Heart right ventricle (tissue), 16 donors: Measurements from ENCODE around the gene CCL7. TPM values are rescaled to one million over a fixed set of nuclear protein-coding genes. Genes with fewer than 3 reads are reported as not detected.
A peak's percentile ranks its signal among the peaks of the same experiment; 100 is the strongest.

ENCODE experiments used
- ATAC-seq, 8 donors: fragments of 200-7000 bp; cut with Tn5 transposase; one replicate each; pipeline ENCODE4 v1.9.1; 2020; ENCODE audit warnings: mild to moderate bottlenecking in 8 of 8, moderate library complexity in 8 of 8, moderate number of reproducible peaks in 1 of 8
- DNase-seq, 2 donors: peaks; one replicate each; pipeline ENCODE4 v3.0.0-alpha.2; 2020
- H3K27ac ChIP-seq, 10 donors: fragments of 200-600 bp; sonication (generic) in 2 of 10; one replicate each; pipeline versions ENCODE4 v1.5.0 to v1.8.0; 2020 to 2022; ENCODE audit warnings: mild to moderate bottlenecking in 3 of 10
- H3K27me3 ChIP-seq, 7 donors: fragments of 200-600 bp; one replicate each; pipeline ENCODE4 v1.8.0; 2021 to 2022; ENCODE audit warnings: mild to moderate bottlenecking in 2 of 7
- H3K36me3 ChIP-seq, 9 donors: fragments of 200-600 bp; sonication (generic) in 1 of 9; one replicate each; pipeline versions ENCODE4 v1.5.0 to v1.8.0; 2020 to 2022; ENCODE audit warnings: mild to moderate bottlenecking in 2 of 9
- H3K4me1 ChIP-seq, 9 donors: fragments of 200-600 bp; sonication (generic) in 1 of 9; one replicate each; pipeline versions ENCODE4 v1.5.0 to v1.8.0; 2020 to 2022; ENCODE audit warnings: mild to moderate bottlenecking in 4 of 9
- H3K4me3 ChIP-seq, 10 donors: fragments of 200-600 bp; sonication (generic) in 2 of 10; one replicate each; pipeline versions ENCODE4 v1.5.0 to v1.8.0; 2020 to 2022; ENCODE audit warnings: mild to moderate bottlenecking in 7 of 10, moderate library complexity in 2 of 10
- H3K9me3 ChIP-seq, 11 donors: fragments of 200-600 bp in 10 of 11; sonication (generic) in 2 of 11; one replicate each; pipeline versions ENCODE4 v1.5.0 to v1.8.0; 2013 to 2022; ENCODE audit warnings: mild to moderate bottlenecking in 2 of 11, control low read depth in 1 of 11, moderate library complexity in 1 of 11
- CTCF ChIP-seq, 9 donors: fragments of 200-600 bp; sonication (generic) in 2 of 9; IDR thresholded peaks; one replicate each; pipeline versions ENCODE4 v1.5.0 to v1.8.0; 2021 to 2022; ENCODE audit warnings: antibody characterized with exemption in 9 of 9, mild to moderate bottlenecking in 5 of 9, moderate library complexity in 1 of 9
- WGBS, 2 donors: extraction: QIAGEN DNeasy Blood & Tissue Kit; methylation state at CpG; one replicate each; pipeline ENCODE4 v1.1.7; 2013; ENCODE audit warnings: inconsistent platforms in 1 of 2; 5-methylcytosine and 5-hydroxymethylcytosine counted together
- intact Hi-C, 10 donors: fragments of 100-400 bp; cut with DNase I; formaldehyde crosslinking; loops; one replicate each; pipeline versions ENCODE4 v1.11.1 to v1.14.2; 2022
- polyA plus RNA-seq, 2 donors: library from polyadenylated mRNA; stranded (reverse); fragments of 200-250 nt; gene quantifications; one replicate each; pipeline ENCODE4 v1.2.3, GENCODE V29; 2013
- total RNA-seq, 10 donors: library from RNA; stranded (reverse); fragmentation: NEBNext Ultra II Directional in 3 of 10; extraction: Animal tissue kit (Norgen Biotek cat#: 25700) in 3 of 10; gene quantifications; one replicate each; pipeline versions ENCODE4 v1.2.1 to v1.2.4, GENCODE V29; 2021 to 2023
- donor health status: Arrhythmogenic right ventricular cardiomyopathy.
- donor health status: ischemic (EF 13 %, LVEDD 7.1; RV severe dilation, severe dysfunction).
- donor health status: healthy with polysubstance abuse.
- donor health status: DM: no; HTN: yes; CAD: no.
- donor health status: DM: no; HTN: no; CAD: no.
- donor health status: ischemic (EF 25% LVEDD 6.9; RV normal size, moderate dysfunction).
- donor health status: ischemic (EF 25% LVEDD 5.7; RV mildly dilated, moderate dysfunction).
- donor health status: healthy.
- donor health status: DM: yes; HTN: yes; CAD: no.
- donor health status: Ischemic cardiomyopathy.
- donor health status: ischemic (EF 35%, LVEDD 5.7; RV mildly dilated, moderate dysfunction).
- donor health status: nonischemic (EF 11% LVEDD 7.7; RV severe dilation, severe dysfunction).
- donor health status: DM: yes; HTN: yes; CAD: no.
- donor health status: PGD.
- donor health status: ischemic (EF 29% LVEDD 5.4; RV normal size, mild dysfunction).
- donor health status: nonischemic (EF 23%, LVEDD 6.1; RV moderate dilation, normal function).

Gene CCL7
- total and polyA plus RNA-seq, 12 donors, result 0.29 to 0.65 TPM; not detected in 10

DNA sequence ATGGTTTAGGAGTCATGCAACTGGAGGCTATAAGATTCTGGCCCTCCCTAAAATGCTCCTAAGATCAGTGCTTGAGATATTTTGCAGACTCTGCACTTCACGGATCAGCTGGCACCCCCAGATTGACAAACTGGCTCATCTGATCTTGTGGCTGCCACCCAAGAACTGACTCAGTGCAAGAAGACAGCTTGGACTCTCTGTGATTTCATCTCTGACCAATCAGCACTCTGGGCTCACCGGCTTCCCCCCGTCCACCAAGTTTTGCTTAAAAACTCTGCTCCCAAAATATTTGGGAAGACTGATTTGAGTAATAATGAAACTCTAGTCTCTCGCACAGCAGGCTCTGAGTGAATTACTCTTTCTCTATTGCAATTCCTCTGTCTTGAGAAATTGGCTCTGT, 41.2 kb upstream of the CCL7 start:
- no peak for TF ChIP-seq CTCF (IDR thresholded peaks at IDR 0.05)
- Histone ChIP-seq H3K27me3 (no peaks in the 10 kb centered on the region), H3K4me1 (peaks cover 0 to 11% (median 6%) of the 10 kb centered on the region in 9 donors), H3K9me3 (peaks cover 0 to 23% (median 4%) of the 10 kb centered on the region in 11 donors), H3K27ac (no peak overlapping the region), H3K36me3 (no peaks in the 10 kb centered on the region), H3K4me3 (no peak overlapping the region)
- DNase-seq, result no peak
- WGBS, 2 donors, result 83 to 89% methylated on average over 4 of the region's 4 CpGs
- no peak for ATAC-seq
- intact Hi-C loops, result no loop called here

- ATAC-seq, result no peak
- no peak for DNase-seq
- TF ChIP-seq CTCF (IDR thresholded peaks at IDR 0.05), result no peak
- Histone ChIP-seq H3K27me3 (no peaks in the 10 kb centered on the region), H3K36me3 (no peaks in the 10 kb centered on the region), H3K27ac (no peak overlapping the region), H3K9me3 (peaks cover 0 to 23% (median 4%) of the 10 kb centered on the region in 11 donors), H3K4me1 (peaks cover 7 to 27% (median 22%) of the 10 kb centered on the region in 9 donors), H3K4me3 (no peak overlapping the region)
- intact Hi-C loops, result no loop called here
- WGBS, 2 donors, result 79 to 80% methylated on average over 1 of the region's 1 CpG
Observed at GRCh38 chr17:34230342-34230741, 39.7 kb upstream of the CCL7 start.

- H3K36me3 ChIP-seq, result no peaks in the 10 kb centered on the region
- ATAC-seq (no peak), DNase-seq (no peak)
- no peaks in the 10 kb centered on the region for H3K27me3 ChIP-seq
- intact Hi-C loops, result loop anchor here in 1 of 10 donors (2.0 kb wide), 1 partner anchor 18 kb away; no protein-coding TSS in a partner anchor
- H3K4me3 ChIP-seq, result no peak overlapping the region
- peak overlapping the region in 9 of 10 donors; percentile 65 to 92 (median 80) for H3K27ac ChIP-seq
- H3K9me3 ChIP-seq, result peaks cover 0 to 11% (median 0%) of the 10 kb centered on the region in 11 donors
- no peak for TF ChIP-seq CTCF (IDR thresholded peaks at IDR 0.05)
- peaks cover 10 to 70% (median 62%) of the 10 kb centered on the region in 9 donors for H3K4me1 ChIP-seq
- WGBS, 2 donors, result 80 to 83% methylated on average over 3 of the region's 3 CpGs
Observed at GRCh38 chr17:34234616-34235015, 35.4 kb upstream of the CCL7 start.

- 19 to 24% methylated on average over 6 of the region's 6 CpGs for WGBS, 2 donors
- DNase-seq (peak; percentile 65 to 85), ATAC-seq (peak; percentile 88 to 93 (median 90))
- Histone ChIP-seq H3K27ac (peak overlapping the region in 9 of 10 donors; percentile 65 to 92 (median 80)), H3K4me3 (no peak overlapping the region), H3K36me3 (no peaks in the 10 kb centered on the region), H3K9me3 (peaks cover 0 to 3% (median 0%) of the 10 kb centered on the region in 11 donors), H3K27me3 (no peaks in the 10 kb centered on the region), H3K4me1 (peaks cover 10 to 79% (median 71%) of the 10 kb centered on the region in 9 donors)
- intact Hi-C loops, result loop anchor here in 1 of 10 donors (2.0 kb wide), 1 partner anchor 17 kb away; no protein-coding TSS in a partner anchor
- no peak for TF ChIP-seq CTCF (IDR thresholded peaks at IDR 0.05)
Observed at GRCh38 chr17:34235389-34236028, 34.5 kb upstream of the CCL7 start.
